IPS DF 4.7 (cell line): ENCODE results near the gene CCDC17.
"Not testable (repeated sequence)": the region's sequence is repeated elsewhere in the genome, so short reads cannot be mapped to it uniquely, and the experiment has no call there.

Experiments
- DNase-seq: peaks from one replicate; pipeline ENCODE4 v3.0.0-alpha.2; 2013; ENCODE audit warnings: low spot score; ENCODE audit errors: extremely low read depth

The CCDC17 gene

DNA sequence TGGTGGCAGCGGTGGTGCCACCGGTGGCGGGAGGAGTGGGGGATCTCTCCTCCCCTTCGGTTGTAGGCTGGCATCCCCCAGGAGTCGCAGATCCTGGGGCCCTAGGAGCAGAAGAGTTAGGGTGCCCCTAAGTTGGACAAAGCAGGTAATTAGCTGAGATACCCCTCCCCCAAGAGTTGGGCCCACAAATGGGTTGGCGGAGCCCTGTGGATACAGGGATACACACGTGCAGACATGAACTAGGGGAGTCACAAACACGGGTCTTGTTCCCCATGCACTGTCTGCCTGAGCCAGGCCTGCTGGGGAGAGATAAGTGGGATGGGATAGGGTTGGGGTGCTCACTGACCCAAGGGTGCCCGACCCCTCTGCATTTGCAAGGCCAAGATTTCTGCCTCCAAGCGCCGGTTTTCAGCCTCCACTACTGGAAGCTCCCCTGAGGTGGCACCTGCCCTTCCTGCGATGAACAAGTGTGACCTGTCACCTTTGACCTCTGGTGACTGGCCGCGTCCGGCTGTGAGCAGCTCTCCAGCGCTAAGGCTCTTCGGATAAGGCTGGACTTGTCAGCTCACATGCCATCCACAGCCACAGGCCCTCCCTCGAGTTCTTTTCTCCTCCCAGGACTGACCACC, 1.8 kb downstream of the CCDC17 start:
- DNase-seq: no peak

DNA sequence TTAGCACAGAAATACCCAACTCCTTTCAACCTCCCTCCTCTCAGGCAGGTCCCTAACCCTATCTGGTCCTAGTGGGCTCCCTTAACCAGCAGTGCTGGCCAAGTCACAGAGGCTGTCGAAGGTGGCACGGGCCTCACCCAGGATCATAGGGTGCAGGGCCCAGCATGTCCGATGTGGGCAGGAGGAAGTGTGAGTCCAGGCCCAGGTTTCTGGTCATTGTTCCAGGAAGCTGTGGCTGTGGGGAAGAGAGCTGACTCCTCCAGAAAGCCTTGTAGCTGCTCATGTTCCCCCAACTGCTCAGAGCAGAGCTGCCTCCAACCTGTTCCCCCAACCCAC, 2.4 kb downstream of the CCDC17 start:
- DNase-seq: no peak

DNA sequence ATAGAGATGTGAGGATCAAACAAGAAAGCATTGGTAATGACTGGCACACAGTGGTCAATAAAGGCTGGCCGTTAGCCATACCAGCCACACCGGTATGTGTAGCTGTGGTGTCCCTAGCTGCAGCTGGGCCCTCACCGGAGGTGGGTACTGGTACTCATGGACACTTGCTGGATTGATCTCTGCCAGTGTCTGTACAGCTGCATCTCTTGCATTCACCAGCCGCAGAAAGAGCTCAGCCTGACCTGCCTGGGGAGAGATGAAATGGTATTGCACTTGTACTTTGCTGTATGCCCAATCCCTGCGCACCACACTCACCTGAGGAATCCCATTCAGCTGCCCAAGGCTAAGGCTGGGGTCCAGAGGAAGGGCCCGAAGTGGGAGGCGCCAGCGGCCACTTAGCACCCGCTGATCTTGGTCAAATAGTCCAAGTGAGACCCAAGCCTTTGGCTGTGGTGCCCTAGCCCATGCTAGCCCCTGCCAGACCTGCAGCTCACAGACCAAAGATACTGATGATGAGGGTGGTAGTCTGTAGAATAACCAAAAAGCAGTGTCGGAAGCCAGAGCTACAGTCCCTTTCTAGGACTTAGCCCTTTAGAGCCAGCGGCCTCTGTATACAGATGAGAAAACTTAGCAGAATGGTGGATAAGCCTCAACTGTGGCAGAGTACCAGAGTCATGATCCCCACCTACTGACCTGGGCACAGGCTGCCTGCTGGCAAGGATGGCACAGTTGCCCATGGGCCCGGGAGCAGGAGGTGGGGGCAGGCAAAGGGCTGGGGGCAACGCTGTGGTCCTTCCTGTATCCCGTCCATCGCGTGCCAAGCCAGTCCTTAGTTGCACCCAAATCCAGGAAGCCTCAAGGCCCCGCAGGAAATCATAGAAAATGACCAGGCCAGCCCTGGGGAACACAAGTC, 3.0 kb downstream of the CCDC17 start:
- DNase-seq: no peak

DNA sequence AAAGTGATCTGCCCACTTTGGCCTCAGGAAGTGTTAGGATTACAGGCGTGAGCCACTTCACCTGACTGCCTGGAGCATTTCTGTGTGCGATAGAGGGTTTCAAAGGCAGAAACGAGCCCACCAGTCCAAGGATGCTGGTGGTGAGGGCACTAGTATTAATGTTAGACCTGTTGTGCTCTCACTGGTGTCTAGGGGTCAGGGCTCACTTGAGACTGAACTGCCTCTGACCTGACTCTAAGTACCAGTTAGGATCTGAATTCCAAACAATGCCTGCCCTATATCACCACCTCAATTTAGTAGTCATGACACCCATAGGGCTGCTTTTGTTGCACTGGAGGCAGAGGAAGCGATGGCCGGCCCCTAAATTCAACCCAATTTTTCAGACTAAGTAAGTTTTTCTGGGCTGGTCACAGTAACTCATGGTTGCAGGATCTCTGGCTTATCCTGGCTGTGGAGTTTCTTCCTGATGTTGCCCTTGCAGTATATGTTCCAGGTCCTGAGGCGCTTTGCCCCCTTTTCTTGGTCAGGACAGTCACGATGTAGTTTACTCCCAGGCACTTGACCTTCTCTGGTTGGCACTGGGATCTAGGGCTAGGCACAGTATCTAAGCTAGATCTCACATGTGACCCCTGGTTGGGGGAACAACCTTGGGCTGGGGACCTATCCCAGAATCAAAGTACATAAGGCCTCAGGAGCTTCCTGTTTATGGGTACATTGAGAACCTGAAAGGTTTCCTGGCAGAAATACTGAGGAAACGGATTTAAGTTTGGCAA, 4.5 kb downstream of the CCDC17 start:
- peak; percentile 30 for DNase-seq

DNA sequence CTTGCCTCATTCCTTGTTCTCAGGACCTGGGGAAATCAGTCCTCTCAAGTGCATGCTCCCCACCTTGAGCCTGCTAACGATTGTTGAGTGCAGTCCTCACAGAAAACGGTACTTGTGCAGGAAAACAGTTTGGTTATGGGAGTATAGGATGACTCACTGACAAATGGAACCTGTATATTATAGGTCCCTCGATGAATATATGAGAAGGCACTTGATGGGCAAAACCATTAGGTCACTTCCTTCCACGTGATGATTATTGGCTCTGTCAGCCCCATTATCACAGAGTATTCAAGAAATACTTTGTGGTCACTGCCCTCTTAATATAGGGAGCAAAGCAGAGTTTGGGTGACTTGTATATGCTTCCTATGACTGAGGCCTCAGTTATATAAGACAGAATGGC, 6.2 kb downstream of the CCDC17 start:
- DNase-seq: no peak

DNA sequence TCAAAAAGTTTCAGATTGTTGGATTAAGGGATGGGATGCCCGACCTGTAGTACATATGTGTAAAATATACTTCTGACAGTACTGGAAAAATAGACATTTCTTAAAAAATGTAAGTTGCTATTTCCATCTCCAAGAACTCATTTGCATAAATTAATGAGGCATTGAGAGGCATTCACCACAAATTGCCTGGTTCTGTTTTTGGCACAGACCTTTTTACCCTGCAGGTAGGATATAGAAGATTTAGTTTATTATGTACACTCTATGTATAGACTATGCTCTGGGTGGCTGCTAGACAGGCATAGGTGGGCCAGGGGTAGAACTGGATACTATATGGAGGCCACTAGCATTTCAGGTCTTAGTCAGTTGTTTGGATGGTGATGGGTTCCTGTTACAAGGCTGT, 8.0 kb downstream of the CCDC17 start:
- DNase-seq: no peak

DNA sequence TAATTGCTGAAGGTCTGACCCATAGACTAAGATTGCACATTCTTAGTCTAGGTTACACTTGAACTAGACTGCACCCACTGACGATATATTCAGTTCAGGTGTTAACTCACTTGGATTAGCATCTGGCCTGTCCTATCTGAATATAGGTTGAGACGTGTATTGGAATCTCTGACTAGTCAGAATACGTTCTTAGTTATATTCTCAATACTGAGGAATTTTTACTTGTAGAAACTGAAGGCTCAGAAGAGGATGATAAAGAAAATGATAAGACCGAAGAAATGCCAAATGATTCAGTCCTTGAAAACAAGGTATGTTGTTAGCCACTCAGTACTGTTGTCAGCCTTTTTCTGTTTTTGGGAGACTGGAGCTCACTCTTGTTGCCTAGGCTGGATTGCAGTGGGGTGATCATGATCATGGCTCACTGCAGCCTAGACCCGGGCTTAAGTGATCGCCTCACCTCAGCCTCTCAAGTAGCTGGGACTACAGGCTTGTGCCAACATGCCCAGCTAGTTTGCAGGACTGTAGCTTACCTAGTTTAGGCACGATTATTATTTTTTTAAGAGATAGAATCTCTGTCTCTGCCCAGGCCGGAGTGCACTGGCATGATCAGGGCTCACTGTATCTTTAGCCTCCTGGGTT, 10.8 kb downstream of the CCDC17 start:
- no peak for DNase-seq

DNA sequence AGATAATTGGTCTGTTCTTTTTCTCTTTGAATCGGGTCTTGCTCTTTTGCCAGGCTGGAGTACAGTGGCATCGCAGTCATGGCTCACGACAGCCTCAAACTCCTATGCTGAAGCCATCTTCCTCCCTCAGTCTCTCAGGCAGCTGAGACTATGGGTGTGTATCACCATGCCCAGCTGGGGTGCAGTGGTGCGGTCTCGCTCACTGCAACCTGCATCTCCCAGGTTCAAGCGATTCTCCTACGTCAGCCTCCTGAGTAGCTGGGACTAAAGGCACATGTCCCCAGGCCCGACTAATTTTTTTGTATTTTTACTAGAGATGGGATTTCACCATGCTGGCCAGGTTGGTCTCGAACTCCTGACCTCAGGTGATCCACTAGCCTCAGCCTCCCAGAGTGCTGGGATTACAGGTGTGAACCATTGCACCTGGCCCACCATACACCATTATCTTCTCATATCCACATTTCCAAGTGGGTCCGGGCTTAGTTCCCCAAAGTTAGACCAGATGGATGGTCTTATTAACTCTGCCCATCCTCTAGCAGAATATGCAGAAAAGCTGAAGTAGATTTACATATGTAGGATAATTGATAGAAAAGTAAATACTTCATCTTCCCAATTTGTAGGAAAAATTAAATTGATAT, 13.1 kb downstream of the CCDC17 start:
- DNase-seq: no peak

DNA sequence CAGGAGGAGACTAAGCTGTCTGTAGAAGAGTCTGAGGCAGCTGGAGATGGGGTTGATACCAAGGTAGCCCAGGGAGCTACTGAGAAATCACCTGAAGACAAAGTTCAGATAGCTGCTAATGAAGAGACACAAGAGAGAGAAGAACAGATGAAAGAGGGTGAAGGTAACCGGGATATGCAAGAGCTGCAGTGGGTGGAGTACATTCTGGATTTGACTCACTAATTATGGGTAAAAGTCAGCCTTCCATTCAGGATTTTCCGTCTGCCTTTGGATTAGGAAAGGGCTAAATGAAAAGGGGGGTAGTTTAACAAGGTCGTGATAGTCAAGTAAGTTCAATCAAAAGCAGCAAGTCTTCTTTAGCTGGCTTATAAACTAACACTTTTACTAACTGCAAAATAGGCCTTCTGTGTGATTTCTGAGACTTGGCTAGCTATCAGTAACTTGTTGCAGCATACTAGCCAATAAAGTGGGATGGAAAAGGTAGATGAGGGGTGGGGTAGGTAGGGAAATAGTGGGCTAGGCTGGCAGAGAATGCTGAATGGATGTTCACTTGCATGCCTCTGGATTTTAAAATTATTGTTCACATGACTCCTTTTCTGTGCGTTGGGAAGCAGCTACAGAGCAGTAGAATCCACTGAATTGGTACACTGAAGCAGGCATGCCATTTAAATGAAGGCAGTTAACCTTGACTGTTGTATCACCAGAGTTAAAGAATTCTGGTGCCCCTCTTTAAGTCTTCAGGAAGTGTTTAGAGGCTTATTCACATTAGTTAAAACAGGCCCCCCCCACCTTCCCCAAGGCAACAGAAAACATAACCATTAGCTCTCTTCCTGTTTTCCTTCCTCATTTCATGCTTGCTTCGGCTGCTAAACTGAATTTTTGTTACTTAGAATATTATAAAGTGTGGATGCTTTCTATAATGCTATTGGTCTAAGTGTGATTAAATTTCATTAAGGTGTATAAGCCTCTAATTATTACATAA, 15.4 kb downstream of the CCDC17 start:
- DNase-seq: no peak

DNA sequence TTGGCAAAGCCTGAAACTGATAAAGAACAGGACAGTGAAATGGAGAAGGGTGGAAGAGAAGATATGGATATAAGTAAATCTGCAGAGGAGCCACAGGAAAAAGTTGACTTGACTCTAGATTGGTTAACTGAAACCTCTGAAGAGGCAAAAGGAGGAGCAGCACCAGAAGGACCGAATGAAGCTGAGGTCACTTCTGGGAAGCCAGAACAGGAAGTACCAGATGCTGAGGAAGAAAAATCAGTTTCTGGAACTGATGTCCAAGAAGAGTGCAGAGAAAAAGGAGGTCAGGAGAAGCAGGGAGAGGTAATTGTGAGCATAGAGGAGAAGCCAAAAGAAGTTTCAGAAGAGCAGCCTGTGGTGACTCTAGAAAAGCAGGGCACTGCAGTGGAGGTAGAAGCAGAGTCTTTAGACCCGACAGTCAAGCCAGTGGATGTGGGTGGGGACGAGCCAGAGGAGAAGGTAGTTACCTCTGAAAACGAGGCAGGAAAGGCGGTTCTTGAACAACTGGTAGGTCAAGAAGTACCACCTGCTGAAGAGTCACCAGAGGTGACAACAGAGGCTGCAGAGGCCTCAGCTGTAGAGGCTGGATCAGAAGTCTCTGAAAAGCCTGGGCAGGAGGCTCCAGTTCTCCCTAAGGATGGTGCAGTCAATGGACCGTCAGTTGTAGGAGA, 16.3 kb downstream of the CCDC17 start:
- no peak for DNase-seq

DNA sequence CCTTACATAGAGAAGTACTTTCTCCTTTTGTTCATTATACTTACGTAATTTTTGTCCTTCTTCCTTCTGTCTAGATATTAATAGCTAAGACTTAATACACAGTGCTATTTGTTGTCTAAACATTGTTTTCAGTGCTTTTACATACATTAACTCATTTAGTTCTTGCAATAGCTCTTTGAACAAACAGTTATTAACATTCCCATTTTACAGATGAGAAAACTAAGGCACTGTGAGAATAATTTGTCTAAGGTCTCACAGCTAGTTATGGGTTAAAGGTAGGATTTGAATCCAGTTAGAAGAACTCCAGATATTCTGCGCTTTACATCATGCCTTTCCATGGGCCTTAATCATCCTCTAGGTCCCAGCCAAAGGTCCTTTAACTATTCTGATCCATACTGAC, 19.6 kb downstream of the CCDC17 start:
- no peak for DNase-seq

DNA sequence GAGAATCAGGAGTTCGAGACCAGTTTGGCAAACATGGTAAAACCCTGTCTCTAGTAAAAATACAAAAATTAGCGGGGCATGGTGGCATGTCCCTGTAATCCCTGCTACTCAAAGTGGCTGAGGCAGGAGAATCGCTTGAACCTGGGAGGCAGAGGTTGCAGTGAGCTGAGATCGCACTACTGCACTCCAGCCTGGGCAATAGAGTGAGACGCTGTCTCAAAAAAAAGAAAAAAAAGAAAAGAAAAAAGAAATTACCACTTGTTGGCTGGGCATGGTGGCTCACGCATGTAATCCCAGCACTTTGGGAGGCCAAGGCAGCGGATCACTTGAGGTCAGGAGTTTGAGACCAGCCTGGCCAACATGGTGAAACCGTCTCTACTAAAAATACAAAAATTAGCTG, 27.1 kb downstream of the CCDC17 start:
- DNase-seq: not testable (repeated sequence)

DNA sequence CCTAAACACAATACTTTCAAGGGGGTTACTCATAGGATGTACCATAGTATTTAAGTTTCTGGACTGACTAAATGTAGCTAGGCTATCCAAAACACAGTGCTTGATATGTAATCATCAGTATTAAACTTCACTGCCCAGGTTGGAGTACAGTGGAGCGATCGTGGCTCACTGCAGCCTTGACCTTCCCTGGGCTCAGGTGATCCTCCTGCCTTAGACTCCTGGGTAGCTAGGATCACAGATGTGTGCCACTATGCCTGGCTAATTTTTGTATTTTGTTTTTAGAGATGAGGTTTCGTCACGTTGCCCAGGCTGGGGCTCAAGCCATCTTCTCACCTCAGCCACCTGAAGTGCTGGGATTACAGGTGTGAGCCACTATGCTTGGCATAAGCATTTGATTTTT, 29.4 kb downstream of the CCDC17 start:
- DNase-seq: no peak

DNA sequence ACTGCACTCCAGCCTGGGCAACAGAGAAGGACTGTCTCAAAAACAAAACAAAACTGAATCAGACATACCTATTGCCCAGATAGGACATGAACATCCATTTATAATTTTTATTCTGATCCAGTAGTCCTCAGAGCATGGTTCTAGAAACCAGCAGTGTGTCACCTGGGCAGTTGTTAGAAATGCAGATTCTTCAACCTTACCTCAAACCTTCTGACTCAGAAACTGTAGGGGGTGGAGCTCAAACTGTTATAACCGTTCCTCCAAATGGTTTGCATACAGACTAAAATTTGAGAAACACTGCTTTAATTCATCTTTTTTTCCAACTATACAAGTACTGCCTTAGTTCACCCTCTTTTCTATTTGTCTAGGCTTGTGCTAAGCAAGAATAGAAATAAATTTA, 34.0 kb downstream of the CCDC17 start:
- DNase-seq: no peak

DNA sequence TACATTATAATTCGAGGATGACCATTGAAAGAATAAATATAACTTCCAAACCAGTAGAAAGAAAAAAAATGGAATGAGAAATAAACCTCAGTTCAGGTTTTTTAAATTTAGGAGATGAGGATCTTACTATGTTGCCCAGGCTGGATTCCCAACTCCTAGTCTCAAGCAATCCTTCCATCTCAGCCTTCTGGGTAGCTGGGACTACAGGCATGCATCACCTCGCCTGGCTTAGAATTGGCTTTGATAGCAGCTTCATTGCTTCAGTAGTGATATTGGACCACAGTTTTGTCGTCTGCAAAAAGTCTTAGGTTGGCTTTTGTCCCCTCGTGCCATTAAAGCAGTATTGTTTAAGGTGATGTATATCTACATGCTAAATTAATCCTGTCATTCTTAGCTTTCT, 37.1 kb downstream of the CCDC17 start:
- DNase-seq: no peak

DNA sequence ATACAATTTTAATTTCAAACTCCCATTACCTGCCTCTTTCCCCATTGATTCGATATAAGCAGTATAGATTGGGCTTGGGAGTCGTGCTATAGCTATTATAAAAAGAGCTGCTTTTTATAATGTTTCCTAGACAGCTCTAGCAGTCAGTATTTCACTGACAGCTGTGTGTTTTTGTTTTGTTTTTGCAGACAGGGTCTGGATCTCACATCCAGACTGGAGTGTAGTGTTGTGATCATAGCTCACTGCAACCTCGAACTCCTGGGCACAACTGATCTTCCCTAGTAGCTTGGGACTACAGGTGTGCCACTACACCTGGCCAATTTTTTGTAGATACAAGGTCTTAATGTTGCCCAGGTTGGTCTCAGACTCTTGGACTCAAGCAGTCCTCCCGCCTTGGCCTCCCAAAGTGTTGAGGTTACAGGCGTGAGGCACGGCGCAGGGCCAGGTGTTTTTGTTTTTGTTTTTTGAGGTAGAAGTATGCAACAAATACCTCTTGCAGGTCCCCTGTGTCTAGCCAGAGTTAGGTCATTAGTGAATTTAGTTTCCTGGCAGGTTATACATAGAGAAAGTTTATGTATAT, 38.3 kb downstream of the CCDC17 start:
- no peak for DNase-seq

DNA sequence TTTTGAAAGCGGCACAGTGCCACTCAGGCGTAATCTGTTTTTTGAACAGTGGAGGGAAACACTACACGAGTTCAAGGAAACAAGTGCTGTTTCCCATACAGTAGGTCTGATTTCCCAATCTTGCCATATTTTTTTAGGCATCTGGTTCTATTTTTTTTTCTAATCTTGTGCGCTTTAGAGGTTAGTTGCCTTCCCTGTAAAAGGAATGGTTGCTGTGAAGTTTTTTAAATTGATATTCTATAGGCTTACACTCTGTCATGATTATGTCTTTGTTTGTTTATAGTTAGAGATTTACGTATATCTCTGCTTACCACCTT, 38.8 kb downstream of the CCDC17 start:
- DNase-seq: no peak

DNA sequence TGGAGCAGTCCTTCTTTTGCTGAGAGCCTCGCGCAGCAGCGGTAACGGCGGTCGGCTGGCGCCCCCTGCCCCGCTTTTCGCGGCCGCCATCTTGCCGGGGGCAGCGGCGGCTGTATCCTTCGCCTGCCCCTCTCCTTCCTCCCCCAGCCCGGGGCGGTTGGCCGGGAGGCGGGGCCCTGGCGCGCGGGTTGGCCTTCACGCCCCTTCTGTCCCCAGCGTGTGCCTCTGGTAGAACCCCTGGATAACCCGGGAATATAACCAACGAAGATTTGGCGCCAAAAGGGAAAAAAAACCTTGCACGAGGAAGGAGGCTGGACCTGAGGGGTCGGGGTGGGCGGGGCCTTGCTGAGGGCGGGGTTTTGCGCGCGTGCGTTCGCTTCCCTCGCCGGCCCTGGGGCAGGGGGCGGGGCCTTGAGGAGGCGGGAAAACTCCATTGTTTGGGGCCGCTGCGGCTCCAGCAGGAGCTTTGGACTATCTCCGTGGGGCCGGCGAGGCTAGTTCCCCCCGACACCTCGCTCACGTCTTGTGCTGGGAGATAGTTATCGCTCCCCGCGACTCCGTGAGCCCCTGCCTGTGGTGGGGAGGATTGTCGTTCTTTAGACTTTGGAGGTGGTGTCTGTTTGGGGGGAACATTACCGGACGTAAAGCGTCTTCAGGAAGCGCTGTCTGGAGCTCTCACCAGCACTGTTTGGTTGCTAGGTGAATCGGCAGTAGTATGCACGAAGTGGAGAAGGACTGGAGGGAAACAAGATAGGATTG, 39.3 kb downstream of the CCDC17 start:
- no peak for DNase-seq
